Transverse colon (tissue), 4 donors: Measurements from ENCODE around the gene CAMK1. TPM values are rescaled to one million over a fixed set of nuclear protein-coding genes. Genes with fewer than 3 reads are reported as not detected.
A peak's percentile ranks its signal among the peaks of the same experiment; 100 is the strongest.

Experiments
- DNase-seq: peaks from one replicate; pipeline ENCODE4 v3.0.0-alpha.2; 2019
- H3K27ac ChIP-seq, 4 donors: fragments of 200-600 bp; sonication (generic); 2 replicates each; pipeline ENCODE4 v1.5.1; 2016 to 2018; ENCODE audit warnings: inconsistent platforms in 4 of 4
- H3K27me3 ChIP-seq: fragments of 200-600 bp; sonication (generic); 2 replicates; pipeline ENCODE4 v1.5.1; 2017; ENCODE audit warnings: inconsistent platforms
- H3K36me3 ChIP-seq, 4 donors: fragments of 200-600 bp; sonication (generic); 2 replicates each; pipeline ENCODE4 v1.5.1; 2017 to 2019; ENCODE audit warnings: inconsistent platforms in 4 of 4
- H3K4me1 ChIP-seq, 4 donors: fragments of 200-600 bp; sonication (generic); 2 replicates each; pipeline ENCODE4 v1.5.1; 2017 to 2020; ENCODE audit warnings: inconsistent platforms in 4 of 4
- H3K4me3 ChIP-seq, 4 donors: fragments of 200-600 bp; sonication (generic); 1 replicate in 1 of 4; 2 replicates in 3 of 4; pipeline versions ENCODE4 v1.5.1 to v1.6.1; 2017 to 2019; ENCODE audit warnings: inconsistent platforms in 4 of 4
- H3K9me3 ChIP-seq, 2 donors: fragments of 200-600 bp; sonication (generic); 2 replicates each; pipeline ENCODE4 v1.5.1; 2017 to 2019; ENCODE audit warnings: inconsistent platforms in 2 of 2
- EP300 ChIP-seq: sonication (generic); formaldehyde crosslinking; IDR thresholded peaks from one replicate; pipeline ENCODE4 v1.6.1; 2017; ENCODE audit warnings: antibody characterized with exemption, low read depth
- POLR2A ChIP-seq: fragments of 450-650 bp; IDR thresholded peaks from one replicate; pipeline ENCODE4 v1.6.1; 2016; ENCODE audit warnings: antibody characterized with exemption, mild to moderate bottlenecking, moderate library complexity
- POLR2AphosphoS5 ChIP-seq, 3 donors: sonication (generic); formaldehyde crosslinking; IDR thresholded peaks; one replicate each; pipeline ENCODE4 v1.6.1; 2016; ENCODE audit warnings: antibody characterized with exemption in 3 of 3
- WGBS, 2 donors: methylation state at CpG; one replicate each; pipeline ENCODE4 v1.1.5; 2018; ENCODE audit warnings: low coverage in 1 of 2; 5-methylcytosine and 5-hydroxymethylcytosine counted together
- in situ Hi-C, 4 donors: fragments of 200-750 bp; cut with MboI; loops; one replicate each; pipeline versions ENCODE4 v1.15.0 to v1.15.1; 2017; ENCODE audit warnings: low sequenced_read_pairs in 3 of 4, low pct_ligation_motif_present in 1 of 4, low pct_unique_long_range_greater_than_20kb in 1 of 4
- intact Hi-C: fragments of 100-400 bp; cut with DNase I; formaldehyde crosslinking; loops from one replicate; pipeline ENCODE4 v1.15.1; 2023; ENCODE audit warnings: low total_unique reads
- total RNA-seq, 4 donors: library from RNA; depleted of rRNA; stranded (reverse); fragments of >200 nt; gene quantifications; one replicate each; pipeline ENCODE4 v1.1.0, GENCODE V29; 2016
- TF ChIP-seq, protein P1 (sequence below), 5 experiments: fragments of 200-600 bp in 3 of 5; fragments of 450-650 bp in 2 of 5; sonication (generic) in 3 of 5; IDR thresholded peaks; 1 replicate in 2 of 5; 2 replicates in 3 of 5; pipeline ENCODE4 v1.5.1; 2016 to 2017; ENCODE audit warnings: antibody characterized with exemption in 5 of 5, inconsistent platforms in 3 of 5, mild to moderate bottlenecking in 2 of 5, moderate library complexity in 1 of 5

The CAMK1 gene
- total RNA-seq, 4 donors from 2014 or later = 5.6 to 45.0 (median 15.6) TPM

DNA sequence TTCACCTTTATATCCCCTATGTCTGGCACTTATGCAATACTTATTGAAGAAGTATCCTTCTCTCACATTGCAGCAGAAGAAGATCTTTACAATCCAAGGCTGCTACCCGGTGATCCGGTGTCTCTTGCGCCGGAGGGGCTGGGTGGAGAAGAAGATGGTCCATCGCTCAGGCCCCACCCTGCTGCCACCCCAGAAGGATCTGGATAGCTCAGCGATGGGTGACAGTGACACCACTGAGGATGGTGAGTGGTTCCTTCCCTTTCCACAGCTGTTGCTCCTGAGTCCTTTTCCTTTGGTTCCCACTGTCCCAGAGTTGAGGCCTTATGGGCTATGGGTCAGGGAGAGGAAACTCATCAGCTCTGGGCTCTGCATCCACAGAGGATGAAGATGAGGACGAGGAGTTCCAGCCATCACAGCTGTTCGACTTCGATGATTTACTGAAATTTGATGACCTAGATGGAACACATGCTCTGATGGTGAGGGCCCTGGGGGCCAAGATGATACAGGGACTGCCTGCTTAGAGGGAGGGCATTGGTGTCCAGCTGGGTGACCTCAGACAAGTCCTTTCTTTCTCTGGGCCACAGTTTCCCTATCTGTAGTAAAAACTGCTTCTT, 43.2 kb upstream of the CAMK1 start:
- intact Hi-C loops (no loop called here), in situ Hi-C loops (no loop called here)
- H3K4me1 ChIP-seq = peaks cover 5 to 26% (median 18%) of the 10 kb centered on the region in 4 donors
- H3K27me3 ChIP-seq = no peaks in the 10 kb centered on the region
- DNase-seq = no peak
- no peak overlapping the region for H3K4me3 ChIP-seq
- TF ChIP-seq POLR2AphosphoS5 (IDR thresholded peaks at IDR 0.05) (no peak), POLR2A (no peak), EP300 (no peak)
- TF ChIP-seq, protein P1, sequence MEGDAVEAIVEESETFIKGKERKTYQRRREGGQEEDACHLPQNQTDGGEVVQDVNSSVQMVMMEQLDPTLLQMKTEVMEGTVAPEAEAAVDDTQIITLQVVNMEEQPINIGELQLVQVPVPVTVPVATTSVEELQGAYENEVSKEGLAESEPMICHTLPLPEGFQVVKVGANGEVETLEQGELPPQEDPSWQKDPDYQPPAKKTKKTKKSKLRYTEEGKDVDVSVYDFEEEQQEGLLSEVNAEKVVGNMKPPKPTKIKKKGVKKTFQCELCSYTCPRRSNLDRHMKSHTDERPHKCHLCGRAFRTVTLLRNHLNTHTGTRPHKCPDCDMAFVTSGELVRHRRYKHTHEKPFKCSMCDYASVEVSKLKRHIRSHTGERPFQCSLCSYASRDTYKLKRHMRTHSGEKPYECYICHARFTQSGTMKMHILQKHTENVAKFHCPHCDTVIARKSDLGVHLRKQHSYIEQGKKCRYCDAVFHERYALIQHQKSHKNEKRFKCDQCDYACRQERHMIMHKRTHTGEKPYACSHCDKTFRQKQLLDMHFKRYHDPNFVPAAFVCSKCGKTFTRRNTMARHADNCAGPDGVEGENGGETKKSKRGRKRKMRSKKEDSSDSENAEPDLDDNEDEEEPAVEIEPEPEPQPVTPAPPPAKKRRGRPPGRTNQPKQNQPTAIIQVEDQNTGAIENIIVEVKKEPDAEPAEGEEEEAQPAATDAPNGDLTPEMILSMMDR (IDR thresholded peaks at IDR 0.05) = no peak
- no peaks in the 10 kb centered on the region for H3K36me3 ChIP-seq
- no peak overlapping the region for H3K27ac ChIP-seq
- 98% methylated on average over 9 of the region's 9 CpGs; no CpG with 5 or more reads in 1 of the 2 donors for WGBS, 2 donors
- H3K9me3 ChIP-seq = no peaks in the 10 kb centered on the region

DNA sequence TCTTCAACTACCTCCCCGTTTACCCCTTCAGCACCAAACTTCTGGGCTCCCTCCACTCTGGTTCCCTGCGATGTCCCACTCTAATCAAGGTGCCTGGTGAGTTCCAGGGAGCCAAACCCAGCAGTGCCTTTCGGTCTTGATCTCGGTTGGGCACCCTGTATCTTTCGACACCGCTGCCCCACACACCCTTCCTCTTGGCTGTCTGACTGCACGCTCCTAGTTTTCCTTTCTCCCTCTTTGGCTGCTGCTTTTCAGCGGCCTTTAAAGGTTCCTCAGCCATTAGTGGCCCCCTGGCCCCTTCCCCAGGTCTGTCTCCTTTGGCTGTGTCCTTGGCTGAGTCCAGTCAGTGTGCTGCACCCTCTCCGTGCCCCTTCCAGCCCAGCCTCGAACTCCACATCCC, 41.1 kb upstream of the CAMK1 start:
- TF ChIP-seq POLR2AphosphoS5 (IDR thresholded peaks at IDR 0.05) = no peak
- TF ChIP-seq POLR2A = no peak
- no peak for TF ChIP-seq EP300
- TF ChIP-seq, protein P1 (IDR thresholded peaks at IDR 0.05) = no peak
- no peak for DNase-seq
- Histone ChIP-seq H3K4me1 (peaks cover 5 to 26% (median 18%) of the 10 kb centered on the region in 4 donors), H3K36me3 (peaks cover 0 to 11% (median 5%) of the 10 kb centered on the region in 4 donors), H3K27me3 (no peaks in the 10 kb centered on the region), H3K9me3 (no peaks in the 10 kb centered on the region), H3K27ac (peak overlapping the region; percentile 97 to 99 (median 98)), H3K4me3 (peak overlapping the region in 3 of 4 donors; percentile 66 to 89 (median 84))
- intact Hi-C loops = no loop called here
- in situ Hi-C loops = no loop called here
- WGBS, 2 donors = 64 to 66% methylated on average over 10 of the region's 10 CpGs

DNA sequence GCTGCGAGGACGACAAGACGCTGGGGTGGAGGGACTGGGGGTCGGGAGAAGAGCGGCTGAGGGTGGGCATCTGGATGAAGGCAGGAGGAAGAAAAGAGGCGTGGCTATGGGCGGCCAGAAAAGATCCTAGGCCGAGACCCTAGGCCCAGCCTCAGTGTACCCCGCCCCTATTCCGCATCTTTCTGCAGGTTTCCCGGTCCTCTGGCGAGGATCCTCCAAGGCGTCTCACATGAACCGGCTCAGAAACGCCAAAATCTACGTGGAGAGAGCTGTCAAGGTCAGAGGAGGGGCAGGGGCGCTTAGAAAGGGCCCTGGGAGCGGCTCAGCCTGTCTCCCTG, 40.7 kb upstream of the CAMK1 start:
- H3K27me3 ChIP-seq = no peaks in the 10 kb centered on the region
- H3K9me3 ChIP-seq = no peaks in the 10 kb centered on the region
- WGBS, 2 donors = 17 to 34% methylated on average over 3 to 18 of the region's 18 CpGs
- intact Hi-C loops = no loop called here
- H3K27ac ChIP-seq = peak overlapping the region; percentile 97 to 99 (median 98)
- TF ChIP-seq, protein P1 (IDR thresholded peaks at IDR 0.05) = no peak
- TF ChIP-seq POLR2AphosphoS5 (IDR thresholded peaks at IDR 0.05) (no peak), EP300 (no peak), POLR2A (no peak)
- in situ Hi-C loops = no loop called here
- H3K36me3 ChIP-seq = peaks cover 0 to 15% (median 7%) of the 10 kb centered on the region in 4 donors
- no peak for DNase-seq
- H3K4me1 ChIP-seq = peaks cover 5 to 26% (median 18%) of the 10 kb centered on the region in 4 donors
- H3K4me3 ChIP-seq = peak overlapping the region; percentile 21 to 89 (median 75)

DNA sequence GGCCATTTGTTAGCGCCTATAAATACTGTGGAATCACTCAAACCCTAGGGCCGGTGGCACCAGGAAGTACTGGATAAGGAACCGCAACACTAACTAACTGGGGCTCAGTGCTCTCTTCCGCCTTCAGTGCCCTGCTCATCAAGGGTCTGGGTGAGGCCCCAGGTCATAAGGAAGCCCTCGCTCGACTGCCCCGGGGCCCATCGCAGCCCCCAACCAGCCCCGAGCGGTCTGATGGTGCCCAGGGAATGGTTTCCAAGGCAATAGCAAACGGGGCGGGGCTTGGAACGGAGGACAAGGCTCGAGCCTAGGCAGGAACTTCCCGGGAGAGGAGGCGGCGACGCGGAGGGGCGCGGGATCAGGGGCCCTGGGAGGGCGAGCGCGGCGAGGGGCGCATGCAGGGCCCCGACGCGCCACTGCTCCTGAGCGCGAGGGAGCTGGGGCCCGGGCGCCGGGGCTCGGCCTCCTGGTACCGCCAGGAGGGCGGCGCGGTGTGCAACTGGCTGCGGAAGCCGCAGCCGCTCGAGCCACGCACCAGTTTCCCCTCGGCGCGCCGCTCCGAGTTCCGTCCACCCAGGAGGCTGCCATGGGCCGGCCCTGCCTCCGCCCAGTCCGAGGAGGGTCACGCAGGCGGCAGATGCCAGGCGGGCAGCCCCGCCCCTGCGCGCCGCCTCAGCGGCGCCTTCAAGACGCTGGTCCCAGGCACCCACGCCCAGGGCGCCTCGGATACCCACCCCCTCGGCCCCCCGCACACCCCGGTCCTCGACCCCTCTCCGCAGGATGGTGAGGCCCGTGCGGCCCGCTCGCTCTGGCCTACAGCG, 40.1 kb upstream of the CAMK1 start, which contains the start of gene TTLL3:
TTLL3 (plus strand) TSS at position 648 of the 818 bp plus-strand sequence. CDS start 400 bp downstream, outside the sequence.
- peak; percentile 29 to 75 (median 58) for TF ChIP-seq POLR2AphosphoS5 (IDR thresholded peaks at IDR 0.05)
- peak; percentile 72 for TF ChIP-seq POLR2A
- TF ChIP-seq, protein P1 (IDR thresholded peaks at IDR 0.05) = peak in 1 of 5 experiments; percentile 2
- TF ChIP-seq EP300 = no peak
- peak within 1 kb of the TSS; percentile 21 to 89 (median 75) for H3K4me3 ChIP-seq
- peak; percentile 83 for DNase-seq
- intact Hi-C loops (no loop called here), in situ Hi-C loops (no loop called here)
- 0% methylated on average over 43 of the region's 76 CpGs; no CpG with 5 or more reads in 1 of the 2 donors for WGBS, 2 donors
- peaks cover 5 to 26% (median 18%) of the 10 kb centered on the region in 4 donors for H3K4me1 ChIP-seq
- no peaks in the 10 kb centered on the region for H3K9me3 ChIP-seq
- peaks cover 0 to 19% (median 8%) of the 10 kb centered on the region in 4 donors for H3K36me3 ChIP-seq
- H3K27ac ChIP-seq = peak within 1 kb of the TSS; percentile 97 to 99 (median 98)
- H3K27me3 ChIP-seq = no peaks in the 10 kb centered on the region
